HG03558 (cell line): ENCODE measurements around the gene ARL15.
"Not testable (repeated sequence)": the region's sequence is repeated elsewhere in the genome, so short reads cannot be mapped to it uniquely, and the experiment has no call there.

Source experiments
- ATAC-seq: cut with Tn5 transposase; IDR thresholded peaks from one replicate; pipeline ENCODE4 v1.9.1; 2021; ENCODE audit warnings: moderate number of reproducible peaks; ENCODE audit not compliant: unreplicated experiment; ENCODE audit errors: extremely low read depth

ARL15 gene

GRCh38 chr5:54002779-54003178 is 307.6 kb downstream of the ARL15 start:
- ATAC-seq = no peak

- ATAC-seq = no peak
Observed at GRCh38 chr5:54001976-54002775, 308.2 kb downstream of the ARL15 start.

GRCh38 chr5:54000011-54000410 is 310.4 kb downstream of the ARL15 start:
- ATAC-seq = no peak

- ATAC-seq = no peak
Observed at GRCh38 chr5:53997736-53998627, 312.4 kb downstream of the ARL15 start.

- no peak for ATAC-seq
Observed at GRCh38 chr5:53996008-53996407, 314.4 kb downstream of the ARL15 start.

- no peak for ATAC-seq
Observed at GRCh38 chr5:53994148-53994547, 316.2 kb downstream of the ARL15 start.

- ATAC-seq = no peak
Observed at GRCh38 chr5:53991942-53992341, 318.4 kb downstream of the ARL15 start.

- no peak for ATAC-seq
Observed at GRCh38 chr5:53987101-53987500, 323.3 kb downstream of the ARL15 start.

GRCh38 chr5:53985796-53986195 is 324.6 kb downstream of the ARL15 start:
- ATAC-seq = no peak

GRCh38 chr5:53984971-53985370 is 325.4 kb downstream of the ARL15 start:
- no peak for ATAC-seq

- ATAC-seq = no peak
Observed at GRCh38 chr5:53983568-53984460, 326.6 kb downstream of the ARL15 start.

- ATAC-seq = not testable (repeated sequence)
Observed at GRCh38 chr5:53982319-53982718, 328.1 kb downstream of the ARL15 start.

GRCh38 chr5:53980061-53980460 is 330.3 kb downstream of the ARL15 start:
- ATAC-seq = no peak

- ATAC-seq = no peak
Observed at GRCh38 chr5:53974021-53974420, 336.4 kb downstream of the ARL15 start.

GRCh38 chr5:53972314-53972713 is 338.1 kb downstream of the ARL15 start:
- no peak for ATAC-seq

GRCh38 chr5:53971551-53971950 is 338.8 kb downstream of the ARL15 start:
- no peak for ATAC-seq

GRCh38 chr5:53971131-53971530 is 339.2 kb downstream of the ARL15 start:
- ATAC-seq = no peak

- no peak for ATAC-seq
Observed at GRCh38 chr5:53970475-53970874, 339.9 kb downstream of the ARL15 start.

GRCh38 chr5:53969176-53969730 is 341.1 kb downstream of the ARL15 start:
- ATAC-seq = no peak

GRCh38 chr5:53965459-53965858 is 344.9 kb downstream of the ARL15 start:
- ATAC-seq = no peak
